GM23248 (cell line): Measurements from ENCODE around the gene CYP2C9.

Experiments
- EZH2 ChIP-seq: fragments of 200-600 bp; sonication (generic); IDR thresholded peaks from 2 replicates; pipeline ENCODE4 v1.6.1; 2018; ENCODE audit warnings: antibody characterized with exemption, mild to moderate bottlenecking; ENCODE audit not compliant: insufficient read depth, poor library complexity, severe bottlenecking
- EZH2phosphoT487 ChIP-seq: fragments of 200-600 bp; sonication (generic); IDR thresholded peaks from 2 replicates; pipeline ENCODE4 v1.6.1; 2018; ENCODE audit warnings: antibody characterized with exemption, moderate library complexity, mild to moderate bottlenecking, low read depth; ENCODE audit not compliant: insufficient read depth

DNA sequence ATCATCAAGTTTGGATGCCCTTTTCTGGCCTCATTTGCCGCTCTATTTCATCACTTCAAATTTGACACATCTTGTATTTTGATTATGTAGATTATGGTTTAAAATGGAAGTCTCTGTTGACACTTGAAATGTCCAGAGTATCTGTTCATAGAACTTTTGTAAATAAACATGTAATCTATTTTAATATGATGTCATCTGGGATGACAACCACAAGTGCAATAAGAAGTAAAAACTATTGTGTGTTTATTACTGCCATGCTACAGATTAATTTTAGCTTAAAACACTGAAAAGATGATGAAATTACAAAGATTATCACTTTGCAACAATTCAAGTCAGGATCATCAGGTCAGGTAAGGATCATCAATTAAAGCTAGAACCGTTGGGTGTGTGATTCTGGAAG, 100.8 kb downstream of the CYP2C9 start:
- TF ChIP-seq EZH2phosphoT487 = no peak
- TF ChIP-seq EZH2 = no peak
